ENCODE data around the gene SAMD8. TPM values are rescaled to one million over a fixed set of nuclear protein-coding genes. Genes with fewer than 3 reads are reported as not detected.

Gene SAMD8
- total and polyA plus RNA-seq, 2 donors (not counting 1 experiment from before 2014, with no cell fraction given) = 15.9 to 35.7 TPM

DNA sequence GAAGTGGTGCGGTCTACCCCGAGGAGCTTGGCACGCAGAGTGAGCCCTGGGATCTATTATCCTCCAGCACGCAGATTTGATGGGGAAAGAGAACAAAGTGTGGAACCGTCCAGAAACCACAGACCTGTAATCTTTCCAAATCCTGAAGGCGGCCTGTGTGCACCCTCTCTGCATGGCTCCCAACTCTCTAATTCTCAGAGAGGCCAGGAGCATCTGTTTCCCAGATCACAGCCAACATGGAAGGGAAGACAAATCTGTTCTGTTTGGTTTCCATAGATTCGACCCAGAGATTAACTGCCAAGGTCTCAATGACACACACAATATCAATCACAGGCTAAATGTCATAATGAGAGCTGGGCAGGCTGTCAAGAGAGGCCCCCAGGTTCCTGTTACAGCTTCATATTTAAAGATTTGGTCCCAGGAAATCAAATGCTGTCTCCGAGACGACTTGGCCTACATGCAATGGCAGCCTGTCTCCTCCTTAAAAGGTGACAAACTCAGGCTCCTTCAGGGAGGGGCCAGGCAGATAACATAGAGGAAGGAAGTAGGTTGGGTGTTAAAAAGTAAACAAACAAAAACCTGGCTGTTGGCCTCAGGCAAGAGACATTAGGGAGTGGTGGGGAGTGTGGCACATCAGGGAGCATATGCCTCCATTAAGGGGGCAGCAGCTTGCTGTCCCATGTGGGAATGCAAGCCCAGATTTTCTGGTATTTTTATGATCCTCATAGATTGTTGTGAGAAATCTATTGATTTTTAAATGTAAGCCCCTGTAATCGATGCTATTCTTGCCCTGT, 48.8 kb upstream of the SAMD8 start:
- ATAC-seq (ENCODE audit: low read depth) = no peak
- Mint-ChIP-seq H3K4me3 (no peak overlapping the region), H3K9me3 (ENCODE audit: insufficient read depth) (no peaks in the 10 kb centered on the region), H3K4me1 (no peaks in the 10 kb centered on the region), H3K27ac (no peak overlapping the region), H3K27me3 (no peaks in the 10 kb centered on the region)
- TF ChIP-seq, protein P1, sequence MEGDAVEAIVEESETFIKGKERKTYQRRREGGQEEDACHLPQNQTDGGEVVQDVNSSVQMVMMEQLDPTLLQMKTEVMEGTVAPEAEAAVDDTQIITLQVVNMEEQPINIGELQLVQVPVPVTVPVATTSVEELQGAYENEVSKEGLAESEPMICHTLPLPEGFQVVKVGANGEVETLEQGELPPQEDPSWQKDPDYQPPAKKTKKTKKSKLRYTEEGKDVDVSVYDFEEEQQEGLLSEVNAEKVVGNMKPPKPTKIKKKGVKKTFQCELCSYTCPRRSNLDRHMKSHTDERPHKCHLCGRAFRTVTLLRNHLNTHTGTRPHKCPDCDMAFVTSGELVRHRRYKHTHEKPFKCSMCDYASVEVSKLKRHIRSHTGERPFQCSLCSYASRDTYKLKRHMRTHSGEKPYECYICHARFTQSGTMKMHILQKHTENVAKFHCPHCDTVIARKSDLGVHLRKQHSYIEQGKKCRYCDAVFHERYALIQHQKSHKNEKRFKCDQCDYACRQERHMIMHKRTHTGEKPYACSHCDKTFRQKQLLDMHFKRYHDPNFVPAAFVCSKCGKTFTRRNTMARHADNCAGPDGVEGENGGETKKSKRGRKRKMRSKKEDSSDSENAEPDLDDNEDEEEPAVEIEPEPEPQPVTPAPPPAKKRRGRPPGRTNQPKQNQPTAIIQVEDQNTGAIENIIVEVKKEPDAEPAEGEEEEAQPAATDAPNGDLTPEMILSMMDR (IDR thresholded peaks at IDR 0.05) = no peak
- TF ChIP-seq EZH2 (IDR thresholded peaks at IDR 0.05; ENCODE audit: borderline replicate concordance, insufficient read depth, low read depth, low read length, poor library complexity, severe bottlenecking) = no peak
- no peak for DNase-seq
- Histone ChIP-seq H3K79me2 (ENCODE audit: control insufficient read depth, insufficient read depth, low read length) (no peaks in the 10 kb centered on the region), H3K9ac (ENCODE audit: low read length) (no peak overlapping the region), H3K9me3 (ENCODE audit: control extremely low read depth in 1 of 3, control insufficient read depth in 2 of 3, insufficient read depth in 1 of 3, low read length in 2 of 3) (peaks cover 0 to 3% (median 0%) of the 10 kb centered on the region in 3 donors), H4K20me1 (ENCODE audit: control insufficient read depth, insufficient read depth, low read length, poor library complexity, severe bottlenecking) (no peaks in the 10 kb centered on the region), H3K27ac (ENCODE audit: low read length in 2 of 2) (no peak overlapping the region), H3K36me3 (replicated peaks in 1 of 2; ENCODE audit: control extremely low read depth in 1 of 2, control insufficient read depth in 1 of 2, extremely low read depth in 1 of 2, insufficient read depth in 2 of 2, low read length in 1 of 2) (no peaks in the 10 kb centered on the region), H3K4me2 (replicated peaks; ENCODE audit: low read depth, low read length, poor library complexity, severe bottlenecking) (no peak overlapping the region), H3K4me1 (ENCODE audit: control insufficient read depth in 2 of 2, insufficient read depth in 2 of 2, low read length in 2 of 2) (no peaks in the 10 kb centered on the region), H2AFZ (ENCODE audit: insufficient read depth, low read depth, low read length, poor library complexity, severe bottlenecking) (no peak overlapping the region), H3K27me3 (replicated peaks in 1 of 4; ENCODE audit: control extremely low read depth in 1 of 4, control insufficient read depth in 3 of 4, insufficient read depth in 4 of 4, low read length in 3 of 4) (no peaks in the 10 kb centered on the region), H3K4me3 (ENCODE audit: control extremely low read depth in 1 of 5, extremely low read depth in 1 of 5, insufficient read depth in 1 of 5, low read depth in 2 of 5, low read length in 4 of 5) (no peak overlapping the region)
- CTCF ChIA-PET = interaction anchor here (1.2 kb wide), 1 partner anchor 819 kb away, joined by 3 read pairs; no protein-coding TSS in a partner anchor
- POLR2A ChIA-PET = interaction anchor here (0.7 kb wide), 1 partner anchor 124 kb away, joined by 3 read pairs; no protein-coding TSS in a partner anchor
- WGBS (ENCODE audit: insufficient coverage) = 56% methylated on average over 4 of the region's 10 CpGs
- intact Hi-C loops (cut with micrococcal nuclease) = no loop called here

Data from B cell (primary cell).